Aortic smooth muscle cell (primary cell): ENCODE data around the gene REPIN1. TPM values are rescaled to one million over a fixed set of nuclear protein-coding genes. Genes with fewer than 3 reads are reported as not detected.

Experiments used
- total RNA-seq: library from RNA; depleted of rRNA; stranded (reverse); fragments of >200 nt; gene quantifications from 2 replicates; pipeline ENCODE4 v1.2.3, GENCODE V29; 2014

Gene REPIN1
- 39.7 and 43.3 TPM in 2 replicates for total RNA-seq

GRCh38 chr7:150368096-150368883 is at the start of gene REPIN1:
REPIN1 (plus strand) TSS chr7:150368822; CDS start chr7:150369712, 890 bp downstream.

DNA sequence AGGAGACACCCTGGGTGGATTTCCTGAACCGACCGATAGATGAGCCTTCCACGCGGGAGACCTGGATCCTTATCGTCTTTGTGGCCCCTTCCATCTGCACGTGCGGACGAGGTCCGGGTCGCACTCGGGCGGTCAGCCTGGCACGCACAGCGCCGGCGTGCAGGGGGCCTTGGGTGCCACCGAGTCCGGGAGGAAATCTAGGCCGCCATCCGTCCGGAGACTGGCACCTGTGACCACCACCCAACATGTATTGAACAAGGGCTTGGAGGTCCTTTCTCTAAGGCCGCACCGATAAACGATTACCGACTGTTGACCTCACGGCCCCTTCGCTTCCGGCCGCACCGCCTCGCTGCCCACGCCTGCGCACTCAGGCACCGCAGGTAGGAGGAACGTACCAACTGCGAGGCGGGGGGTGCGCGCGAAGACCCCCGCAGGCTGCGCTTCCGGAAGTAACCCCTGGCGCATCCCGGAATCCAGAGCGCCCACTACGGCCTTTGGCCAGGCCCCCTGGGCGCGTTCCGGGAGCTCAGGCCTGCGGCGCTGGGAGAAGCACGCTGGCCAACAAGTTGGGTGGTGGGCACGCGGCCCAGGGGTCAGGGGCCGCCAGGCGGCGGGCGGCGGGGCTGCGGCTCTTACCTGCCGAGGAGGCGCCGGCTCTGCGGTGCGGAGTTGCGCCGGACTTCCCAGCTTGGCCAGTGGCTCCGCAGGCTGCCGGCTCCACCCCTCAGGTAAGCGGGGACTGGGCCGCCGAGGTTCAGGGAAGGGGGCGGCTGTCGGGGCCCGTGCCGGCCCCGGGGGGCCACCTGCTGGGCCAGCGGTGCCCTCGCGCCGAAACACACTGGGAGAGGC is 45.6 kb upstream of the REPIN1 start, which contains the start of the genes ACTR3C and LRRC61:
TSS of gene ACTR3C (minus strand) at position 713 of the 849 bp plus-strand sequence. CDS start 28,249 bp downstream, outside the sequence.
TSS of gene LRRC61 (plus strand) at position 523 of the 849 bp plus-strand sequence. CDS start 13,507 bp downstream, outside the sequence.

GRCh38 chr7:150341263-150342120 is 27.1 kb upstream of the REPIN1 start, which contains the start of gene RARRES2:
RARRES2 (minus strand) TSS chr7:150341629; CDS start chr7:150340609, 1,020 bp downstream.

DNA sequence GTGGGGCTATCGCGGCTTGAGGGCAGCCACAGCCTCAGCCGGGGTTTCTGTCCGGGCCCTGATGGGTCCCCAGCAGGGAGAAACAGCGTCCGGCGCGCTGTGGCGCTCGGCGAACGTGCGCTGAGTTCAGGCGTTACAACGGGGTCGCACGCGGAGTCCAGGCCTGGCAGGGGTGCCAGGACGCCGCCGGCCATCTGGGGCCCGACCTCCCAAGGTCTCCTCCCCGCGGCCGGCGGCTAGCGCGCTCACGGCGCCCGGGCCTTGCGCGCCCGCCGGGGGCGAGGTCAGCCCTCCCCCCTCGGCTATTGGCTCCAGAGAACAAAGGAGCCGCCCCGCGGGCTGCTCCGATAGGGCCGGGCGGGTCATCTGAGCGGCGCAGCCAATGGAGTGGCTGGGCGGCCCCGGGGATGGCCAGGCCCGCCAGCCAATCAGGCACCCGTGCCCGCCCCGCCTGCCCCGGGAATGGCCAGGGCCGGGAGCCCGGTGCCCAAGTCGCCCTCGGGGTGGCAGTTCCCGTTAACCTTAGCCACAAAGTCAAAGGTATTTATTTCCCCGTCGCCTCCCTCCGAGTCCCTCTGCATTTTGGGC is 10.3 kb downstream of the REPIN1 start, which contains the start of gene ZNF775:
TSS of gene ZNF775 (plus strand) at position 478 of the 588 bp plus-strand sequence. CDS start 9,141 bp downstream, outside the sequence.

Other genes starting within 250 kb of the REPIN1 start
- gene LRRC61, start 45.5 kb upstream of the REPIN1 start, total RNA-seq: not detected in 2 replicates
- not detected in 2 replicates for gene ACTR3C, start 45.3 kb upstream of the REPIN1 start, total RNA-seq
- not detected in 2 replicates for gene RARRES2, start 27.2 kb upstream of the REPIN1 start, total RNA-seq
- 3.3 and 3.5 TPM in 2 replicates for gene ZNF775, start 10.5 kb downstream of the REPIN1 start, total RNA-seq
- gene GIMAP8, start 81.8 kb downstream of the REPIN1 start, total RNA-seq: 0.62 and 2.1 TPM in 2 replicates
- gene GIMAP7, start 146.1 kb downstream of the REPIN1 start, total RNA-seq: 0.44 and 1.8 TPM in 2 replicates
- gene GIMAP4, start 198.6 kb downstream of the REPIN1 start, total RNA-seq: 0.13 and 0.81 TPM in 2 replicates